DMS153 treated with DMSO at 0.1 percent for 48 hours (cell line): Measurements from ENCODE around the gene RPRD1B.

Experiments used
- DNase-seq: peaks from one replicate; lab custom pipeline; 2025; ENCODE audit not compliant: unreplicated experiment; lab: John Stamatoyannopoulos, UW

The RPRD1B gene

DNA sequence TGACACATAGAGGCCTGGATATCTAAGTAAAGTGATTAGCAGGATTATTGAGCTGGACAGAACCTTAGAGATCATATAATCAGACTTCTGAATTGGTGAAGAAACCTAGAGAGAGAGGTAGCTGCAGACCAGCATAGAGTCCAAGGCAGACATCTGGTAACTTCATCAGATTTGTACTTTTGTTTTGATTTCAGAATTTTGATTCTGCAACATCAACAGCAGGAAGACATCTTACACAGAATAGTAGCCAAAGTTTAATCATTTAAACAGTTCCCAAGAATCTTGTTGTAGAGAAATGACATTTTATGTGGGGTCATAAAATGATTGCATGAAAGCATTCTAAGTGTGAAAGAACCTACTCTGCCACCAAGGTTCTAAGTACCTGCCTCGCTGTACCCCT is 39.4 kb downstream of the RPRD1B start:
- DNase-seq: no peak

DNA sequence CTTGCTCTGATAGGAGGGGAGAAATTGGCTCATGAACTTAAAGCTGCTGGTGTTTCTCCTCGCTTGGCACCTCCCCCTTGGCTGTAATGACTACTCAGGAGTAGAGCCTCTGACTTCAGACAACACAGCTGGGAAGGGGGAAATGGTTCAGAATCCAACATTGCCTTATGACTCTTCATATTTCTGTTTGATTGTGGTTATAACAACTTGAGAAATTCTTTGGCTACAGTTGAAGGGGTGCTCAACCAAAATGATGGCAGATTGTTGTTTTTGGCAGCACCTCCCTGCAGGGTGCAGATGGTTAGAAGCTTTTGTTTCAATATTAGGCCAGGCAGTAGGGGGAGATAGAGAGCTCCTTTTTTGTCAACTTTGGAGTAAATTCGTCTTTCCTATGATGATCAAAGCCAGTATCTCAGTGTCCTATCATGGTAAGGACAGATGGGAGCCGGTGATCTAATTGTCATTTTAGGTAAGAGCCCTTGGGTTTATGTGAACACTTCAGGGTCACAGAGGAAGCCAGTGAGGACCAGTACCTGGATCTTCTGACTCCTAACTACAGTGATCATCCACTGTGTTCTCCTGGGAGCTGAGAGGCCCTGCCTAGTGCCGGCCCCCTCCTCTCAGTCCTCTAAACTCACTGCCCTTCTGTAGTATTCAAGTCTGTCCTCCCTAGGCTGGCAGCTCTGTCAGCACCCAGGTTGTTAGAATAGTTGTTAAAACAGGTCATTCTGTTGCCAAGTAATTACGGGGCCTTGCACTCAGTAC is 39.9 kb downstream of the RPRD1B start:
- DNase-seq: peak; percentile 15

GRCh38 chr20:38075161-38075998 is 41.8 kb downstream of the RPRD1B start:
- no peak for DNase-seq

DNA sequence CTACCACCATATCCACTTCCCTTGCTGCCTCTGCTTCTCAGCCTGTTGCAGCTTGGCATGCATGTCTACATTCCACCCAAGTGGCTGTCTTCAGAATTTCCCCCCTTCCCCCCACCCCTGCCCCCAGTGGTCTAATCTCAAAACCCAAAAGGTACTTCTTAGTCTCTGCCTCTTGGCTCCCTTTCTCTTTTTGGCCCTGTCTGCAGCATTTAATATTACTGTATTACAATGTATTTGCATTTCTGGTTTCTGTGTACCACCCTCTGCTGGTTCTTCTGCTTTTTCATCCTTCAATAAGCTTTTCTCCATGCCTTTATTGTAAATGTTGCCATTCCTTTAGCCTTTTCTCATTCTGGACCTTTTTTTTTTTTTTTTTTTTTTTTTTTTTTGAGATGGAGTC is 43.0 kb downstream of the RPRD1B start:
- no peak for DNase-seq

DNA sequence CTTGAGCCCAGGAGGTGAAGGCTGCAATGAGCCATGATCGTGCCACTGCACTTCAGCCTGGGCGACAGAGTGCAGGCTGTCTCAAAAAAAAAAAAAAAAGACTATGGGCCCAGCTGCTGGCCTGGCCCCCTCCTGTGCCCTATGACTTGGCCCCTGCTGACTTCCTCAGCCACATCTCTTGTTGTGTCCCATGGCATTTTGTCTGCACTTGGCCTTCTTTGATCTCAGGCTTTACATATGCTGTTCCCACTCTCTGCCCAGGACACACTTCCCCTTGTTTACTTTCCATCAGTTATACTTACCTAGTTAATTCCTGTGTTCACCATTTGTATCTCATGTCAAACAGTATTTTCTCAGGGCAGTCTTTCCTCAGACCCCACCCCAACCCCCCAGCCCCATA is 44.5 kb downstream of the RPRD1B start:
- DNase-seq: no peak

GRCh38 chr20:38079353-38079752 is 45.8 kb downstream of the RPRD1B start:
- no peak for DNase-seq

DNA sequence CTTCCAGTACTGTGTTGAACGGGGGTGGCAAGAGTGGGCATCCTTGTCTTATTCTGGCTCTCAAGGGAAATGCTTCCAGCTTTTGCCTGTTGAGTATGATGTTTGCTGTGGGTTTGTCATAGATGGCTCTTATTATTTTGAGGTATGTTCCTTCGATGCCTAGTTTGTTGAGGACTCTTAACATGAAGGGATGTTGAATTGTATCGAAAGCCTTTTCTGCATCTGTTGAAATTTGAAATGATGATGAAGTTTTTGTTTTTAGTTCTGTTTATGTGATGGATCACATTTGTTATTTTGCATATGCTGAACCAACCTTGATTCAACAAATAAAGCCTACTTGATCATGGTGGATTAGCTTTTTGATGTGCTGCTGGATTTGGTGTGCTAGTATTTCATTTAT is 48.0 kb downstream of the RPRD1B start:
- no peak for DNase-seq

DNA sequence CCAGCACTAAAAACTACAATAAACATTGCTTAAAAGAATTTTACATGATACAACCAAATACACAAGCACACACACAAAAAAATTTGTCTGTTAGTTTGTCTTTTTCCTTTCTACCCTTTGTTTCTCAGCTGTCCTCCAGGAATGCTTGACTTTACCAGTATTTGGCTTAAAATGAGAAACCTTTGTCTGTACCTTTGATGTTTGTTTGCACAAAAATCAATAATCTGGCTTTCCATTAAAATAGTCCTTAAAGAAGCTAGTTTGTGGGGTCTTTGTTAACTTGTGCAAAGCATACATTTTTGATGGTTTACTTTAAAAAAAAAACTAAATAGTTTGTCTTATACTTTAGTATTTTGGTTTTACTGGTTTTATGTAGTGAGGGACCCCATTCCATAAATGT is 49.3 kb downstream of the RPRD1B start:
- DNase-seq: no peak

GRCh38 chr20:38083338-38084048 is 49.9 kb downstream of the RPRD1B start:
- DNase-seq: no peak

DNA sequence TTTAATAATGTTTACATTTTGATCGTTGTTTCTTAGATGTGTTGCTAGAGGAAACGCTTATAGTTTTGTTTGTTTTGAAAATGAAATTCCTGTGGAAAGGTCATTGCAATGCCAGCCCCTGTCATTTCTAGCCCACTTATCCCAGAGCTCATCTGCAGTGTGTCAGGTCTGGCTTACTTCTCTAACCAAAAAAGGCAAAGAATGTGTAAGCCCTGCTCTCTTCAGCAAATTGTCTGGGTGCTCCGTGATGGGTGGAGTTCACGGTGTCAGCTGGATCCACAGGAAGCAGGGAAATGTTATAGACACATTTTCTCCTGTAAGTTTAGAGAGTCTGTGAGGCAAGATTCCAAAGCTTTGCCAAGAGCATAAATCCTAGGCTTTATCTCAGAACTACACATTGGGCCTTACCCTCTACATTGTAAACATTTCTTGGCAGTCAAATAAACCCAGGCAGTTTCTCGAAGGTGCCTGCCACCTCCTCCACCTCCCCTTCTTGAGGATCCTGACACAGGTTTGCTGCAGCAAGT is 50.9 kb downstream of the RPRD1B start:
- no peak for DNase-seq

DNA sequence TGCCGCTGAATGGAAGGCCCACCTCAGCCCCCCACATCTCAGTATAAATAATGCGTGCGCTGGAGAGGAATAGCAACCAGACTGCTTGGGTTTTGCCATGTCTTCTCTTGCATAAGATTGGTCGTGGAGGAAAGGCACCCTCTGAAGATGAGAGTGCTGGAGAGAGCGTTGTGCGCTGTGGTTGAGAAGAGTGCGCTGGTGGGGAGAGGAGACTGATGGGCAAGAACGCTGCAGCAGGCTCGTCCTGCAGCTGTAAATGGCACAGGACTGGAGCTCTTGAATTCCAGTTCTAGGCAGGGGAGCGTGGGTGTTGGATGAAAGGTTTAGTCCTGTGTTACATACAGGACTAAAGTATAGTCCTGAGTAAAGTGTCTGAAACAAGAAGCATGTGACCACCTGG is 51.5 kb downstream of the RPRD1B start:
- no peak for DNase-seq

GRCh38 chr20:38089500-38089899 is 56.0 kb downstream of the RPRD1B start:
- no peak for DNase-seq

- DNase-seq: no peak
Observed at GRCh38 chr20:38090061-38090460, 56.5 kb downstream of the RPRD1B start.

DNA sequence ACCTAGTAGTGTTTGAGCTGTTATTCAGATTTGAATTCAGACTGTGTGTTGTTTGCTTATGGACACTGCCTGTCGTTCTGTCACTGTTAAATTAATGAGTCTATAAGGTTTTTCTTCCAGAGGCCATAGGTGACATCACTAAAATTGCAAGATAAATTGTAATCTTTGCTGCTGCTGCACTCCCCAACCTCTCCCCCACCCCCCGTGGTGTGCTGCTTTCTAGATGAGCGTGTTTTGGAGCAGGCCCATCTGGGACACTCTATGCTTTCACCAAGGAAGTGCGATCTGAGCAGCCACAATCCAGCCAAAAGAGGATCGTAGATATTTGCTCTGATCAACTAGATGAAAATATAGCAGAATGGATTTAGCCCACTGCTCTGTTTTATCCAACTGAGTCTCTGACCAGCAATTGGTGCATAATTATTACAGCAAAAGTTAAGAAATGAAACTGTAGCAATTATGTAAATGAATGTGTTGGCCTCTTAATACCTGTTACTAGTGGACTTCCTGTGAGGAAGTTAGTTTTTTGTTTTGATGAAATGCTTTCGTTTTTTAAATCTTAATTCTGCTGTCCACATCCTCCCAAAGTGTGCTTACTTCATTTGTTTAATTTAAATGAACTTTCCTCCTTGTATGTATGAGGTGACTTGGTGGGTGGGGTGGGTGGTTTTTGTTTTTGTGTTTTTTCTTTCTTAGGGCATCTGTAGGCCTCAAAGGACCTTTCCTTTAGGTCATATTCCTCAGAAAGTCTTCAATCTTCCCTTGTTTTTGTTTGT is 58.1 kb downstream of the RPRD1B start:
- no peak for DNase-seq

GRCh38 chr20:38092260-38092857 is 58.8 kb downstream of the RPRD1B start:
- no peak for DNase-seq

DNA sequence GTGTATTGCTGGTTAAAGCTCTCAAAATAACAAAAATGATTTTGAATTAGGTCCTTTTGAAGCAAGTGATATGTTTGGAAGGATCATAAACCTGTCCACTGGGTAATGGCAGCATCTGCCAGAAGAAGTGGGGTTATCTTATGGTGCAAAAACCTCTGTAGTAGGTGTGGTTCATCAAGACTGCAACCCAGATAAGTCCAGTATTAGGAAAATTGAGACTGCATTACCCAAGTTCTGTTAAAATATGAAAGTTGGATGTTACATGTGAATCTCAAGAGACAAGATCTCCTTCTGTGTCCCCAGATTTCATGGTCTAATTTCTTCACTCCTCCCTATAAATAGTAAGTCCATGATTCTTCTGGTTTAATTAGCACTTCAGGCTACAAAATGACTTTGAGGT is 59.4 kb downstream of the RPRD1B start:
- DNase-seq: no peak

GRCh38 chr20:38093641-38094077 is 60.1 kb downstream of the RPRD1B start:
- DNase-seq: no peak

GRCh38 chr20:38094373-38094891 is 60.9 kb downstream of the RPRD1B start:
- DNase-seq: no peak

- DNase-seq: no peak
Observed at GRCh38 chr20:38095017-38095686, 61.6 kb downstream of the RPRD1B start.

DNA sequence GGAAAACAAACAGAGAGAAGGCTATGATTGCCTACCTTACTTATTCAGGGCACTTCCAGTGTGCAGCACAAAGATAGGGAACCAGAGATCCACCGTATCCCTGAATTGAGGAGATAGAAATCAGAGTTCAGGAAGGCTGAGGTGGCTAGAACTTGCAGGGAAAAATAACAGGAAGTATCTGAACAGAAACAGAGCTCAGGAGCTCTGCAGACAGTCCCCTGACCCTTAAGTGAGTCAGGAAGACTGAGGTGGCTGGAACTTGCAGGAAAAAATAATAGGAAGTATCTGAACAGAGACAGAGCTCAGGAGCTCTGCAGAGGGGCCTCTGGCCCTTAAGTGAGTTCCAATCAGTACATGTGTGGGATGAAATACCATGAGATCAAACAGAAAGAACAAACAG is 65.4 kb downstream of the RPRD1B start:
- no peak for DNase-seq
